Muscle of leg (tissue), 11 donors: Measurements from ENCODE around the gene PTDSS2. TPM values are rescaled to one million over a fixed set of nuclear protein-coding genes. Genes with fewer than 3 reads are reported as not detected.
"Not testable (repeated sequence)": the region's sequence is repeated elsewhere in the genome, so short reads cannot be mapped to it uniquely, and the experiment has no call there.

Experiments used
- DNase-seq: peaks from one replicate; pipeline ENCODE4 v3.0.0; 2013
- H3K27ac ChIP-seq: one replicate; pipeline ENCODE4 v1.5.1; 2013; ENCODE audit warnings: mild to moderate bottlenecking, low read length, control low read depth
- H3K27me3 ChIP-seq: one replicate; pipeline ENCODE4 v1.6.1; 2013; ENCODE audit warnings: low read length; ENCODE audit not compliant: control insufficient read depth, insufficient read depth
- H3K36me3 ChIP-seq: one replicate; pipeline ENCODE4 v1.6.1; 2013; ENCODE audit warnings: low read length; ENCODE audit not compliant: control insufficient read depth, insufficient read depth
- H3K4me1 ChIP-seq: one replicate; pipeline ENCODE4 v1.6.1; 2013; ENCODE audit warnings: low read length; ENCODE audit not compliant: control insufficient read depth, insufficient read depth
- H3K4me3 ChIP-seq: one replicate; pipeline ENCODE4 v1.5.1; 2013; ENCODE audit warnings: low read length, control low read depth
- H3K9me3 ChIP-seq: replicated peaks from 2 replicates; pipeline ENCODE4 v1.6.1; 2013; ENCODE audit warnings: low read depth, low read length; ENCODE audit not compliant: control insufficient read depth
- WGBS: methylation state at CpG from one replicate; pipeline ENCODE4 v1.1.5; 2013; ENCODE audit warnings: missing lambda C conversion rate; ENCODE audit not compliant: insufficient coverage; 5-methylcytosine and 5-hydroxymethylcytosine counted together
- polyA plus RNA-seq, 8 donors: library from polyadenylated mRNA; unstranded; fragments of 120-200 nt; gene quantifications; one replicate each; pipeline versions ENCODE4 v1.2.1 to v1.2.3, GENCODE V29; 2013; ENCODE audit warnings: inconsistent platforms in 1 of 8, low replicate concordance in 1 of 8; ENCODE audit not compliant: insufficient read length in 8 of 8, insufficient read depth in 1 of 8
- total RNA-seq: library from RNA; stranded (reverse); fragments of 120-200 nt; gene quantifications from one replicate; pipeline ENCODE4 v1.2.4, GENCODE V29; 2013

The PTDSS2 gene
- total and polyA plus RNA-seq, 9 donors, result 19.4 to 47.2 (median 29.9) TPM

DNA sequence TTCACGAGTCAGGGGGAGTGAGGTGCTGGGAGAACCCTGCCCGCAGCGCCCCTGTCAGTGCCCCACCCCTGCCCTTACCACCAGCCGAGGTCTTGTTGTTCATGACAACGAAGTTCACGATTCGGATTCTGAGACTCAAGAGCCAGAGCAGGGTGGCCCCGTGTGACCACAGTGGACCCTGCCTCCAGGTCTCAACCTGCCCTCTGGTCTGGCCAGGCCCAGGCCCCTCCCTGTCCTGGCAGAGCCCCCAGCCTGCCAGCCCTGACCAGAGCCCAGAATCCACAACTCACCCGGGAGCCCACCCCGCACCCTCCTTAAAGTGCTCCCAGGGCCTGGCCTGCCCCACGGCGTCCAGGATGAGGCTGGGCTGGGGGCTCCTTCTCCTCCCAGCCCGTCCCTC, 18.2 kb upstream of the PTDSS2 start:
- WGBS, result 79% methylated on average over 7 of the region's 13 CpGs

DNA sequence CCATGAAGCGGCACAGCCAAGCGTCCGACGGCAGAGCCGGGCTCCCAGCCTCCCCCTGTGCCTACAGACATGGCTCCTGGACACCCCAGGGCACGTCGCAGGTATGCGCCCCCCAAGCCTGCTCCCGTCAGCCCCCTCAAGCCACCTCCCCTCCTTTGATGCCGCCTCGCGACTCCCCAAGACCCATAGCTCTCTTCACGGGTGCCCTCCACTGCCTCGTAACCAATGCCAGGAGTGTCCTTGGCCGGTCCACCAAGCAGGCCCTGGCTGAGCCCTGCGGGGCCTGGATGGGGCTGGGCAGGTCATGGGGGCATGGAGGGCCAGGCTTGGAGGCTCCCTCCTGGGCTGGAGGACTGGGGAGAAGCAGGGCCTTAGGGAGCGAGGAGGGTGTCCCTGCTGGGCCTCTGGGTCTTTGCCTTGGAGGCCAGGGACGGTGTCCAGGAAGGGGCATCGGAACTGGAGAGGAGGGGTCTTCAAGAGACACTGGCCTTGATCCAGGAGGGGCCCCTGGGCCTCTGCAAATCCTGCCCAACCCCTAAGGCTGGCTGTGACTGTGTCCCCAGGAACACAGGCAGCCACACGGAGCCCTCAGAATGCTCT, 17.5 kb upstream of the PTDSS2 start:
- H3K27ac ChIP-seq, result no peak overlapping the region
- H3K9me3 ChIP-seq, result no peaks in the 10 kb centered on the region
- H3K27me3 ChIP-seq, result peaks cover 3% of the 10 kb centered on the region
- H3K4me1 ChIP-seq, result no peaks in the 10 kb centered on the region
- 90% methylated on average over 16 of the region's 20 CpGs for WGBS
- H3K36me3 ChIP-seq, result no peaks in the 10 kb centered on the region
- no peak for DNase-seq
- no peak overlapping the region for H3K4me3 ChIP-seq

More for the DNA sequence above, 18.2 kb upstream of the PTDSS2 start:
- Histone ChIP-seq H3K4me1 (no peaks in the 10 kb centered on the region), H3K36me3 (no peaks in the 10 kb centered on the region), H3K9me3 (no peaks in the 10 kb centered on the region), H3K27ac (no peak overlapping the region), H3K4me3 (no peak overlapping the region), H3K27me3 (no peaks in the 10 kb centered on the region)
- DNase-seq, result no peak

DNA sequence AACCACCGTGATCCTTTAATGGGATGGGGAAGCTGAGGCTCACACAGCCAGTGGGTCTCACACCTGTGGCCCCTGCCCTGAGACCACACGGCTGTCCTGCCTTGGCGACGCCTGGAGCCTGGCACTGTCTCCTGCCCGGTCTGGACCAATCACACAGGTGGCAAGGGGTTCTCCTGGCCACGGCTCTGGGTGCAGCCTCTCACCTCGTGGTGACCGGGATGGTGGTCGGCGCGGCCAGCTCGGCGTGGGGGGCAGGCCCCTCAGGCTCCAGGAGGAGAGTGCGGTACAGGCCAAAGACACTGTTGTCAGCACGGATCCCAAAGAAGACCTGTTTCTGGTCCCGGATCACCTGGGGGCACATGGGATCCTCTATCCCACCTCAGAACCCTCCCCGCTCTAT, 17.0 kb upstream of the PTDSS2 start:
- H3K9me3 ChIP-seq, result no peaks in the 10 kb centered on the region
- DNase-seq, result no peak
- WGBS, result 87% methylated on average over 17 of the region's 17 CpGs

DNA sequence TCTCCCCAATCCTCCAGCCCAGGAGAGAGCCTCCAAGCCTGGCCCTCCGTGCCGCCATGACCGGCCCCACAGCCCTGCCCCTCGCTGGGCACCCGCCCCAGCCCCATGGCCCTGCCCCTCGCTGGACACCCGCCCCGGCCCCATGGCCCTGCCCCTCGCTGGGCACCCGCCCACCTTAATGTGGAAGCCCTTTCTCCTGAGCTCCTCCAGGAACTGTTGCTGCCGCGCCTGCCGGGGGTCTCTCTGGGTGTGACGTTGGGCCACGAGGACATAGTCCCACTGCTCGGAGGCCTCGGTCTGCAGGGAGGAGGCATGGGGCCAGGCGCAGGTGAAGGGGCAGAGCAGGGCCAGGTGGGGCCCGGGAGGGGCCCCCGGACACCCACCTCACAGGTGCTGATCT, 16.4 kb upstream of the PTDSS2 start:
- peaks cover 3% of the 10 kb centered on the region for H3K27me3 ChIP-seq
- no peaks in the 10 kb centered on the region for H3K9me3 ChIP-seq
- H3K36me3 ChIP-seq, result no peaks in the 10 kb centered on the region
- no peak overlapping the region for H3K27ac ChIP-seq
- no peaks in the 10 kb centered on the region for H3K4me1 ChIP-seq
- no peak overlapping the region for H3K4me3 ChIP-seq
- no peak for DNase-seq
- 72% methylated on average over 20 of the region's 20 CpGs for WGBS

More for the DNA sequence above, 17.0 kb upstream of the PTDSS2 start:
- no peaks in the 10 kb centered on the region for H3K36me3 ChIP-seq
- no peaks in the 10 kb centered on the region for H3K4me1 ChIP-seq
- peaks cover 3% of the 10 kb centered on the region for H3K27me3 ChIP-seq
- no peak overlapping the region for H3K27ac ChIP-seq
- H3K4me3 ChIP-seq, result no peak overlapping the region

DNA sequence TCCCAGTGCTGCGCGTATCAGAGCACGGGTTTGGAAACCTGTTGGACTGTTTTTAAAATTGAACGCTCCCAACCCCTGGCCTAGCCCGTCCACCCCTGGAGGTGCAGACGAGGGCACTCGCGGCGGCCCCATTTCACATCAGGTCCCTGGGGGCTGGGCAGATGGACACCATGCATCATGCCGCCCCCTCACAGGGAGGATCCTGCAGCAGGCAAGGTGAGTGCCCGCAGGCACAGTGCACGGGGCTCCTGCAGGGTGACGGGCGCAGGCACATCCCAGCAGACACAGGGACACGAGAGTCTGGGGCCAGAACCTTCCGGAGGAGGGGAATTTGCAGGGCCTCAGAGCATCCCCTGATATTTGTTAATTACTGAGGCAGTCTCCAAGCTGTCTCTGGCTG, 15.6 kb upstream of the PTDSS2 start:
- Histone ChIP-seq H3K36me3 (no peaks in the 10 kb centered on the region), H3K4me3 (no peak overlapping the region), H3K27ac (no peak overlapping the region), H3K27me3 (peaks cover 3% of the 10 kb centered on the region), H3K4me1 (peaks cover 4% of the 10 kb centered on the region), H3K9me3 (no peaks in the 10 kb centered on the region)
- 84% methylated on average over 12 of the region's 16 CpGs for WGBS
- DNase-seq, result no peak

DNA sequence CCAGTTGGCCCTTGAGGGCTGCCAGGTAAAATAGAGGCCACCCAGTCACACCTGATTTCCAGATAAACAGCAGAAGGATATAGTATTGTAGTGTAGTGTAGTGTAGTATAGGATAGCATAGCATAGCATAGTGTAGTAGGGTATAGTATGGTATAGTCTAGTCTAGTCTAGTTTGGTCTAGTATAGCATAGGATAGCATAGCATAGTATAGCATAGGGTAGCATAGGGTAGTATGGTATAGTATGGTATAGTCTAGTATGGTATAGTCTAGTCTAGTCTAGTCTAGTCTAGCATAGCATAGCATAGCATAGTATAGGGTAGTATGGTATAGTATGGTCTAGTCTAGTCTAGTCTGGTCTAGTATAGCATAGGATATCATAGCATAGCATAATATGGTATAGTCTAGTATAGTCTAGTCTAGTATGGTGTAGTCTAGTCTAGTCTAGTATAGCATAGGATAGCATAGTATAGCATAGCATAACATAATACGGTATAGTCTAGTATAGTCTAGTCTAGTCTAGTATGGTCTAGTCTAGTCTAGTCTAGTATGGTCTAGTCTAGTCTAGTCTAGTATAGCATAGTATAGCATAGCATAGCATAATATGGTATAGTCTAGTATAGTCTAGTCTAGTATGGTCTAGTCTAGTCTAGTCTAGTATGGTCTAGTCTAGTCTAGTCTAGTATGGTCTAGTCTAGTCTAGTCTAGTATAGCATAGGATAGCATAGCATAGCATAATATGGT, 14.9 kb upstream of the PTDSS2 start:
- not testable (repeated sequence) for H3K9me3 ChIP-seq, H3K4me1 ChIP-seq, DNase-seq, H3K4me3 ChIP-seq, H3K27ac ChIP-seq, H3K27me3 ChIP-seq, H3K36me3 ChIP-seq
- no CpG with 5 or more reads among the region's 1 CpG for WGBS

DNA sequence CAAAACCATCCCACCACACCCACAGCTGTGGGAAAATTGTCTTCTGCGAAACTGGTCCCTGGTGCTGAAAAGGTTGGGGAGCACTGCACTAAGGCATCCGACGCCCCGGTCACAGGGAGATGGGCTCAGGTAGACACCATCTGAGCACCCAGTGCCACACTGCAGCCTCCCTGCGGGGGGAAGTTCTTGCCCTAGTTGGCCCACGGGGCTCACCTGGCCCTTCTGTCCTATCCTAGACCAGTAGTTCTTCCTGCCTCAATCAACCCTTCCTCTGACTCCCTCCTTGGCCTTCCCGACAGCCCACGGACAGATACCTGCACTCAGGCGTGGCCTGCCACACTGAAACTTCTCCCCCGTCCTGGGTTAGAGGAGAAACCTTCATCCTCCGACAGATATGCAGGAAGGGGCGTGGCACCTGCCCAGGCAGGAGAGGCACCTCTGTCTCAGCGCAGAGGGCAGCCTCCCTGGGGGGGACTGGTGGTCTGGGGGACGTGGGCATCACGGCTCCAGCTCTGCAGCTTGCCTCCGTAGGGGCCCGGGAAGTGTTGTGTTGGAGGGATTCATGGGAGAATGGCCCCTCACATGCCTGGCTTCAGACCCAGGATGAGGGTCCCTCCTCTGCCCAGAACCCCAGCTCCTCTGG, 12.7 kb upstream of the PTDSS2 start:
- WGBS, result 89% methylated on average over 8 of the region's 17 CpGs
- Histone ChIP-seq H3K4me1 (peaks cover 9% of the 10 kb centered on the region), H3K27me3 (peaks cover 22% of the 10 kb centered on the region), H3K27ac (no peak overlapping the region), H3K36me3 (no peaks in the 10 kb centered on the region), H3K9me3 (no peaks in the 10 kb centered on the region), H3K4me3 (no peak overlapping the region)
- DNase-seq, result no peak

DNA sequence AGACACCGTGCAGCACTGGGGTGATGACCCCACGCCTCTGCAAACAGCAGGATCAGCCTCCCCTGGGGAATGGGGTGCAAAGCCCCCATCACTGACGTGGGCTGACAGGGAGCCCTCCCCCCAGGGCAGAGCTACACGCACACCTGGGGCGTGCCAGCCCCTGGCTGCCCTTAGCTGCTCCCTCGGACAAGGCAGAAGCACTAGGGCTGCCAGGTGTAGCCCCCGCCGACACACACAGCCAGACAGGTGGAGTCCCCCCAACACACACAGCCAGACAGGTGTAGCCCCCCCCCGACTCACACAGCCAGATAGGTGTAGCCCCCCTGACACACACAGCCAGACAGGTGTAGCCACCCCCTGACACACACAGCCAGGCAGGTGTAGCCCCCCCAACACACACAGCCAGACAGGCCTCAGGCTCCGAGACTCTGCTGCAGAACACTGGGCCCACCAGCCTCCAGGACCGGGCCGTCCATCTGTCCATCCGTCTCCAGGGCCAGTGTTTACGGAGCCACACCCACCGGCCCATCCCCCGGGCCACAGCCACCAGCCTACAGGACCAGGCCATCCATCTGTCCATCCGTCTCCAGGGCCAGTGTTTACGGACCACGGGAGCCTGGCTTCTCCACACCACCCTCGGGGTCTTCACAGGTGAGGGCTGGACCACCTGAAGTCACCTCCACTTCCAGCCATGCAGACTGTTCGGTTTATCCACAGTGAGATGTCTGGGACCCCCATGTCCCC, 11.8 kb upstream of the PTDSS2 start:
- Histone ChIP-seq H3K4me3 (no peak overlapping the region), H3K9me3 (no peaks in the 10 kb centered on the region), H3K27ac (no peak overlapping the region), H3K27me3 (peaks cover 22% of the 10 kb centered on the region), H3K4me1 (peaks cover 15% of the 10 kb centered on the region), H3K36me3 (no peaks in the 10 kb centered on the region)
- no peak for DNase-seq
- WGBS, result 80% methylated on average over 15 of the region's 21 CpGs

DNA sequence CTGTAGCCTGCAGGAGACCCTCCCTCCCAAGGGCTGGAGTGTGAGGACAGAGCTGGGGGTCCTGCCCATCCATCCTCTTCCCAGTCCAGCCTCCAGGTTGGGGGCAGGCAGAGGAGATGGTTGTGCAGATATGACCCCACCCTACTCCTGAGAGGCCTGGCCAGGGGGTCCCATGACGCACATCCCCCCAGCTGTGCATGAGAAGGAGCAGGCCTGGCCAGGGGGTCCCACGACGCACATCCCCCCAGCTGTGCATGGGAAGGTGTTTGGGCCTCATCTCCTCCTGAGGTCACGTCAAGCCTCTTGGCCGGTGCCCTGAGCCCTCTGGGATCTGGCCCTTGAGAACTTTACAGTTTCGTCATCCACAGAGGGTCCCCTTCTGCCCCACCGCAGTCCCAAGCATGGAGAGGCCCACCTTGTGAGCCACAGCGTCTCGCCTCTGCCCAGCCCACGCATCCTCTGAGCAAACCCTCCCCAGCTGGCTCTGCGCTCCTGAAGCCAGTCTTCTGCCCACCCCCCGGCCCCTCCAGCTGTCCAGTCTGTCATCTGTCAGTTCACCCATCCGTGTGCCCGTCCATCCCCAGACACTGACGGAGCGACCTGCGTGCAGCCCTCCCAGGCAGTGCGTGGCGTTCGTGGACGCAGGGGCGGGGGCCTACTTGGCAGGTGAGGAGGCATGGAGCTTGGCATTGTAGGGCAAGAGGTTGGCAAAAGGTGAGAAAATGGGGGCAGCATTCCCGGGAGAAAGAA, 10.6 kb upstream of the PTDSS2 start:
- Histone ChIP-seq H3K27ac (no peak overlapping the region), H3K4me3 (no peak overlapping the region), H3K36me3 (no peaks in the 10 kb centered on the region), H3K27me3 (peaks cover 22% of the 10 kb centered on the region), H3K4me1 (peaks cover 22% of the 10 kb centered on the region), H3K9me3 (no peaks in the 10 kb centered on the region)
- no peak for DNase-seq
- WGBS, result 75% methylated on average over 22 of the region's 23 CpGs
